ENCODE data around the gene PWP2. TPM values are rescaled to one million over a fixed set of nuclear protein-coding genes. Genes with fewer than 3 reads are reported as not detected.
"Not testable (repeated sequence)": the region's sequence is repeated elsewhere in the genome, so short reads cannot be mapped to it uniquely, and the experiment has no call there.

Gene PWP2
- total RNA-seq, 1 donor from 2014 or later, result 22.1 TPM

DNA sequence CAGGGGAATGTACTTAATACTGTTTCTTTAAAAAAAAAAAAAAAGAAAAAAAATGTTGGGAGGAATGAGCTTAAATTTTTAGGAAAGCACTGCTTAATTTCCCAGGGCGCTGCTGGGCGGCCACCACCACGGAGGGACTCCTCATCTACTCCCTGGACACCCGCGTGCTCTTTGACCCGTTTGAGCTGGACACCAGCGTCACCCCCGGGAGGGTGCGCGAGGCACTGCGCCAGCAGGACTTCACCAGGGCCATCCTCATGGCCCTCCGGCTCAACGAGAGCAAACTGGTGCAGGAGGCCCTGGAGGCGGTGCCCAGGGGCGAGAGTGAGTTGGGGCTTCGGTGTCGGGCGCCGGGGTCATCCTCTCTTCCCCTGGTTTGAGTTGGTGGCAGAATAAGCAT lies 20.6 kb downstream of the PWP2 start:
- not testable (repeated sequence) for H3K4me1 Mint-ChIP-seq (ENCODE audit: low read depth, unreplicated experiment); DNase-seq; H3K36me3 Mint-ChIP-seq (ENCODE audit: unreplicated experiment); H3K27ac Mint-ChIP-seq (ENCODE audit: unreplicated experiment); H3K27me3 Mint-ChIP-seq (ENCODE audit: unreplicated experiment); H3K9me3 Mint-ChIP-seq (ENCODE audit: unreplicated experiment); H3K4me3 Mint-ChIP-seq (ENCODE audit: unreplicated experiment)

DNA sequence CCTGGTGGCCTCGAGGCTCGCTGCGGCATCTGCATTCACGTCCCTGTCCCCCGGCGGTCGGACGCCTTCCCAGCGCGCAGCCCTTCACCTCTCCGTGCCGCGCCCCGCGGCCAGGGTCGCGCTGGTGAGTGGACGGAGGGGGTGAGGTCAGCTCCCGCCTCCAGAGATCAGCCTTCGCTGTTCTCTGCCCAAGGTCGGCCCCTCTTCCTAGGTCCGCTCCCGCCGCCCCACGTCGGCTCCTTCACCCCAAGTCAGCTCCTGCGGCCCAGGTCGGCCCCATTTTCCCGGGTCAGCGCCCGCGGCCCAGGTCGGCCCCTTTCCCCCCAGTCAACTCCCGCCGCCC lies 26.5 kb downstream of the PWP2 start:
- H3K4me3 Mint-ChIP-seq (ENCODE audit: unreplicated experiment); H3K27ac Mint-ChIP-seq (ENCODE audit: unreplicated experiment); DNase-seq; H3K9me3 Mint-ChIP-seq (ENCODE audit: unreplicated experiment); H3K4me1 Mint-ChIP-seq (ENCODE audit: low read depth, unreplicated experiment); H3K27me3 Mint-ChIP-seq (ENCODE audit: unreplicated experiment); H3K36me3 Mint-ChIP-seq (ENCODE audit: unreplicated experiment): not testable (repeated sequence)

DNA sequence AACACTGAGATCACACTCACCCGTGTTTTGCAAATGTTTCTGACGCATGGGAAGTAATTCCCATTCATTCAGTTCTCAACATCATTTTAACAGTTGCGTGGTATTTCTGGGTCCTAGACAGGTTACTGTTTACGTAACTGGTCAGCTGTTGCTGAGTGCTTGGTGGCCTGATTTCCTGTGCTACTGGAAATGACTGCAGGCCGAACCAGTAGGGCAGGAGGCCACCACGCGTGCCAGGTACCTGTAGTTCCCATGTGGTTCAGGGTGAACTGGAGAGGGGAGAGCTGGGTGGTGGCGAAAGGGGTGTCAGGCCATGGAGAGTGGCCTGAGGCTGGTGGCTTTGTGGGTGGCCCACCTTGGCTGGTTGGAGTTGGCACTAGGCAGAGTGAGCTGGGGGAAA lies 27.5 kb downstream of the PWP2 start:
- not testable (repeated sequence) for H3K9me3 Mint-ChIP-seq (ENCODE audit: unreplicated experiment); H3K4me1 Mint-ChIP-seq (ENCODE audit: low read depth, unreplicated experiment); H3K27me3 Mint-ChIP-seq (ENCODE audit: unreplicated experiment); H3K4me3 Mint-ChIP-seq (ENCODE audit: unreplicated experiment); DNase-seq; H3K36me3 Mint-ChIP-seq (ENCODE audit: unreplicated experiment); H3K27ac Mint-ChIP-seq (ENCODE audit: unreplicated experiment)

DNA sequence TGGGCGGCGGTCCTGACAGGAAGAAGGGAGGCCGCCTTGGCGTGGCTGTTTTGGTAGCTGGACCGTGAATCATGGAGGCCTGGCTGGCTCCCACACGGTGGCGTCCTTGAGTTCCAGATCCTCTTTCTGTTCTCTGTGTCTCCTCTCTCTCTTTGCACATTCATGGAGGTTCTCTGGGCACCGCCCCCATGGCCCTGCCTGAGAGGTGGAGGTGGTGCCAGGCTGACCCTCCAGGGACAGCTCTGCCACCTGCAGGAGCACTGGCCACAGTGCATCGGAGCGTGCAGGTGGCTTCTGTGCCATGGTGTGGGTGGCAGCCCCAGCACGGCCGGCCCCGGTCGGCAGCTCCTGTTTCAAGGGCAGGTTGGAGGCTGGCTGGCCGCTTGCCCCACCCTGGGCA lies 30.8 kb downstream of the PWP2 start:
- H3K36me3 Mint-ChIP-seq (ENCODE audit: unreplicated experiment), result not testable (repeated sequence)

DNA sequence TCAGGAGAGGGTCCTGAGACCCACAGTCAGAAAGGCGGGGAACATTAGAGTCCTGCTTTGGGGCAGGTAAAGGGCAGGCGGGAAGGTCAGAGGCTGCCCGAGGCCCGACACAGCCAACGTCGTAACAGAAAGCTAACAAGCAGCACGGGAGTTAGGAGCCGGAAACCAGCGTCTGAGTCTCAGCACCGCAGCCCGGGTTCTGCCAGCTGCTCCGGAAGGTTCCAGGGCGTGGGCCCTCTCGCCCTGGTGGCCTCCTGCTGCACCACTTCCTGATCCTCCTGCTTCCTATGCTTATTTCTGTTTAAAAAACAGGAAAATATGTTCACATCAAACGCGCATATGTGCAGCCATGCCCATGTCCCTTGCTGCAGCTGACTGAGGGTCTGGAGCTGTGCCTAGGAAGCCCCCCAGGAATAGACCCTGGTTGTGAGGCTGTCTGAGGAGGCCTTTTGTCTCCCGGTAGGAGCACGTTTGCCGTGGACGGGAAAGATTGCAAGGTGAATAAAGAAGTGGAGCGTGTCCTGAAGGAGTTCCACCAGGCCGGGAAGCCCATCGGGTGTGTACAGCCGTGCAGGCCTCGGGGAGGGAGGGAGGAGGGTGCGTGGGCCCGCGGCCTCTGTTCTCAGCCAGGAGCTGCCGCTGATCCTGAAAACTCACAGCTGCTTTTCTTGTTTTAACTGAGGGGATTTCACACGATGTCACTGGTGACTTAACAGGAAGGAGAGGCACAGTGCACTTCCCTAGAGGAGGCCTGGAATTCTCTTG lies 32.8 kb downstream of the PWP2 start:
- not testable (repeated sequence) for H3K4me3 Mint-ChIP-seq (ENCODE audit: unreplicated experiment); H3K27me3 Mint-ChIP-seq (ENCODE audit: unreplicated experiment); H3K4me1 Mint-ChIP-seq (ENCODE audit: low read depth, unreplicated experiment); DNase-seq; H3K9me3 Mint-ChIP-seq (ENCODE audit: unreplicated experiment); H3K36me3 Mint-ChIP-seq (ENCODE audit: unreplicated experiment); H3K27ac Mint-ChIP-seq (ENCODE audit: unreplicated experiment)

More for the DNA sequence above, 30.8 kb downstream of the PWP2 start:
- not testable (repeated sequence) for H3K27ac Mint-ChIP-seq (ENCODE audit: unreplicated experiment); H3K27me3 Mint-ChIP-seq (ENCODE audit: unreplicated experiment); DNase-seq; H3K4me3 Mint-ChIP-seq (ENCODE audit: unreplicated experiment); H3K9me3 Mint-ChIP-seq (ENCODE audit: unreplicated experiment); H3K4me1 Mint-ChIP-seq (ENCODE audit: low read depth, unreplicated experiment)

DNA sequence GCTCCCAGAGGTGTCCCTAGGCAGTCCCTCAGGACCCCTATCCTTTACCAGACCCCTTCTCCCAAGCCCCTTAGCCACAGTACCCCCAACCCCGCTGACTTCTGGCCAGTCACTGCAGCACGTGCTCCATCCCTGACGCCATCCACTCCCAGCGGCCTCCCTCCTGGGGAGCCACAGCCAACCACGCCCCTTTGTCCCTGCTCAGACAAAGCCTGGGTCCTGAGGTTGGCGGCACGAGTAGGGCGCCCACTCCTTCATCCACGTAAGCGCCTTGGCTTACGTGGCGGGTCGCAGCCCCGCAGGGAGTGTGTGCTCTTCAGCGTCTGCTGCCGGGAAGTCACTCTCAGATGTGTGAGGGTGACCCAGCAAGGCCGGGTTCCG lies 33.3 kb downstream of the PWP2 start:
- H3K36me3 Mint-ChIP-seq (ENCODE audit: unreplicated experiment); H3K4me1 Mint-ChIP-seq (ENCODE audit: low read depth, unreplicated experiment); H3K4me3 Mint-ChIP-seq (ENCODE audit: unreplicated experiment); H3K9me3 Mint-ChIP-seq (ENCODE audit: unreplicated experiment); DNase-seq; H3K27ac Mint-ChIP-seq (ENCODE audit: unreplicated experiment); H3K27me3 Mint-ChIP-seq (ENCODE audit: unreplicated experiment): not testable (repeated sequence)

DNA sequence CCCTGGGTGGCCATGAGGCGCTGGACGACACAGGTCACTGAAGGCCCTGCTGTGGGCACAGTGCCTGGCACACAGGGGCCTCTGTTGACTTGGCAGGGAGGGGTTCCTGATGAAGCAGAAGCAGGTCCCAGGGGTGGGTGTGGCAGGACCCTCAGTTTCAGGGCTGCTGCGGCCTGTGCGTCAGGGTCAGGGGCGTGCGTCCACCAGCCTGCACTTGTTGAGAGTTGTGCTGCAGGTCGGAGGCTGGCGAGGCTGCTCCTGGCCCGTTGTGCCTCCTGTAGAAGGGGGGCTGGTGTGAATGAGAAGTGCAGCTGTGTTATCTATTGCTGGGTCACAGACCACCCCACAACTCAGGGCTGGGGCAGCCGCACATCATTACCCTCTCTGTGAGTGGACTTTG lies 35.3 kb downstream of the PWP2 start:
- not testable (repeated sequence) for H3K36me3 Mint-ChIP-seq (ENCODE audit: unreplicated experiment)

DNA sequence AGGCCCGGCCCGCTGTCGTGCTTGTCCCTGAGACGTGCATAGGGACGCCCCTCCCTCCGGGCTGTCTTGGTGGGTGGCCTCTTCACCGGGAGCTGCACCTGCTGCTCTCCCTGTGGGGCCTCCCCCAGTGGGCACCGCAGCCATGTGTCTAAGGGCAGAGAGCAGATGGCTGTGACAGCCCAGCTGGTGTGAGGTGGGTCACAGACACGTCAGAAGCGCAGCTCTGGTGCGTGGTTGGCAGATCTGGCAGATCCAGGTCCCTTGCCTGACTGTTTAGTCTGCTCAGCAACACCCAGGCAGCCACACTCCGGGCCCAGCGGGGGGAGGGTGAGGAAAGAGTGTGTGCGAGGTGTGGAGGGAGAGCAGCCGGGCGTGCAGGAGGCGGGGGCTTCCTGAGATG lies 36.2 kb downstream of the PWP2 start:
- H3K27me3 Mint-ChIP-seq (ENCODE audit: unreplicated experiment); H3K4me1 Mint-ChIP-seq (ENCODE audit: low read depth, unreplicated experiment); H3K4me3 Mint-ChIP-seq (ENCODE audit: unreplicated experiment); H3K9me3 Mint-ChIP-seq (ENCODE audit: unreplicated experiment); H3K36me3 Mint-ChIP-seq (ENCODE audit: unreplicated experiment); H3K27ac Mint-ChIP-seq (ENCODE audit: unreplicated experiment): not testable (repeated sequence)
- peak; percentile 5 for DNase-seq

More for the DNA sequence above, 35.3 kb downstream of the PWP2 start:
- not testable (repeated sequence) for H3K27me3 Mint-ChIP-seq (ENCODE audit: unreplicated experiment); H3K9me3 Mint-ChIP-seq (ENCODE audit: unreplicated experiment); H3K27ac Mint-ChIP-seq (ENCODE audit: unreplicated experiment); H3K4me3 Mint-ChIP-seq (ENCODE audit: unreplicated experiment); H3K4me1 Mint-ChIP-seq (ENCODE audit: low read depth, unreplicated experiment)
- DNase-seq, result peak; percentile 10

DNA sequence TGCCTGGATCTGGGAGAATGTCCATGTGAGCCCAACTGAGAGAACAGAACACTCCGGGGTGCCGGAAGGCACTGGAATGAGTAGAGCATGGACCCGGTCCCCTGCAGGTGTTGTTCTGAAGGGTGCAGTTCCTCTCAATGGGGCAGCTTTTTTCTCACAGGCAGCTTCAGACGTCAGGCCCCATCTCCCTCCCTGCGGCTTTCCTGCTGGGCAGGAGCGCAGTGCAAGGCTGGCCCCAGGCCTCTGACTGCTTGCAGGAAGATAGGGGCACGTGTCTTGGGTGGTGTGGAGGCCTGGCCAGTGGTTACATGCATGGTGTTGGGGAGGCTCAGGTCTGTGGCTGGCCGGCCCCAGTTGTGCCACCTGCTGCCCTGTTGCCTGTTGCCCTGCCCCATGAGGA lies 36.8 kb downstream of the PWP2 start:
- H3K9me3 Mint-ChIP-seq (ENCODE audit: unreplicated experiment); H3K27ac Mint-ChIP-seq (ENCODE audit: unreplicated experiment); H3K4me3 Mint-ChIP-seq (ENCODE audit: unreplicated experiment); H3K27me3 Mint-ChIP-seq (ENCODE audit: unreplicated experiment); H3K36me3 Mint-ChIP-seq (ENCODE audit: unreplicated experiment); H3K4me1 Mint-ChIP-seq (ENCODE audit: low read depth, unreplicated experiment): not testable (repeated sequence)
- peak; percentile 8 for DNase-seq

DNA sequence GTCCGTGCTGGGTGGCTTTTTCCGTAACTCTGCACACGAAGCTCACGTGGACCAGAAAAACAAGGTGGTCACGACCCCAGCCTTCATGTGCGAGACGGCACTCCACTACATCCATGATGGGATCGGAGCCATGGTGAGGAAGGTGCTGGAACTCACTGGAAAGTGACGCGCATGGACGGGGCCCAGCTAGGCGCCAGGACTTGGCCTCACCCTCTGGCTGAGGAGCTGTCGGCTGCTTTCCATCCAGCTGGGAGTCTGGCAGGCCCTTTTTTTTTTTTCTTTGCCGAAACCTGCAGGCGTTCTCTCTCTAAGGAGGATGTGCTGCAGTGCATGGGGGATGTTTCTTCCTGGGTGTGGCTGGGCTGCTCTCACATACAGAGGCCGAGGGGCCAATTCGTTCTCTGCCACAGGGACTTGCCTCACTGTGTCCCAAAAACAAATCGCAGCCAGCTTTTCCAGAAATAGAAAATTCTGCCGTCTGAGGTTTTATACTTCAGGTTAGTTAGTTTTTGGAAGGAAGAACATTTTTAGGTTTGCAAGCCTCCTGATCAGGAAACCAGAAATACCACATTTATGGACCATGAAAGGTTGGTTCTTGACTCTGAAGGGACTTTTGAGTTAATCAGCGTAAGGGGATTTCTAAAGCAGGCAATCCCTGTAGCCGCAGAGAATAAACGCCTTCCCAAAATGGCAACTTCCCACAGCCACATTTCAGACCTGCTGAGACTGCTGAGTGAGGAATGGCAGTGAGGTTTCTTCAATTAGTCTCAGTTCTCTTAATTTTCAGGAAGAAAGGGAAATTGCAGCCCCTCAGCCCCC lies 37.8 kb downstream of the PWP2 start:
- not testable (repeated sequence) for H3K27me3 Mint-ChIP-seq (ENCODE audit: unreplicated experiment); H3K4me1 Mint-ChIP-seq (ENCODE audit: low read depth, unreplicated experiment); H3K27ac Mint-ChIP-seq (ENCODE audit: unreplicated experiment); H3K4me3 Mint-ChIP-seq (ENCODE audit: unreplicated experiment); H3K36me3 Mint-ChIP-seq (ENCODE audit: unreplicated experiment); DNase-seq; H3K9me3 Mint-ChIP-seq (ENCODE audit: unreplicated experiment)

DNA sequence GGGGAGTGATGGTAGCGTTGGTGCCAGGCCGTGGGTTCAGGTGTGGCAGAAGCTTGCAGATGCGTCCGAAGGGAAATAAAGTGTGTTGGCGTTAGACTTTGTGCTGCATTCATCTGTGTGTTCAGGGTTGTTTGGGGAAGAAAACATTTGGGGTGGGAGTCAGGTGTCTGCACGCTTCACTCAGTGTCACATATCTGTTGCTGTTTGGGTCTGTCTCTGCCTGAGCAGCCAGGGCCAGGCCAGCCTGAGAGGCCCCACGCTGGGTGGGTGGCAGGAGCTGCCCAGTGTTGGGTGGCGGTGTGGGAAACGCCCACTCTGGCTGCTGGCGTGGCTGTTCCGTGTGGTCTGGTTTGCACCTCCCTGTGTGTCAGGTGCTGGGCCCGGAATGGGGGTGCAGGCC lies 38.4 kb downstream of the PWP2 start:
- not testable (repeated sequence) for H3K36me3 Mint-ChIP-seq (ENCODE audit: unreplicated experiment); H3K4me3 Mint-ChIP-seq (ENCODE audit: unreplicated experiment); H3K4me1 Mint-ChIP-seq (ENCODE audit: low read depth, unreplicated experiment); DNase-seq; H3K27ac Mint-ChIP-seq (ENCODE audit: unreplicated experiment); H3K27me3 Mint-ChIP-seq (ENCODE audit: unreplicated experiment); H3K9me3 Mint-ChIP-seq (ENCODE audit: unreplicated experiment)

DNA sequence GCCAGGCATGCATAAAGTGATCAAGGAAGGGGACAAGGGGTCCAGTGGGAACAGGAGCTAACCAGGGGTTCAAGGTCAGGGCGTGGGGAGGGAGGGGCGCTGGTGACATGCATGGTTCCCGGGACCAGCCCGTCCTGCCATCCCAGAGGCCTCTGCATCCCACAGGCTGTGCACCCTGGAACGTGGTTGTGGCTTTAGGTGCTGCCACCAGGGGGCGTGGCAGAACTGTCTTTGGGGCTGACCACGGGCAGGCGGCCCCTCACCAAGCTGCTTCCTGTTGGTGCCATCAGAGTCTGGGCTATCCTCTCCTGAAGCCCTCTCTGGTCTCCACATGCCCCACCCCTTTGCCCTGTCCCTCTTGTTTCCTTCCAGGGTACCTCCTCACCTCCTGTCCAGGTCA lies 39.9 kb downstream of the PWP2 start:
- not testable (repeated sequence) for H3K4me3 Mint-ChIP-seq (ENCODE audit: unreplicated experiment); H3K27ac Mint-ChIP-seq (ENCODE audit: unreplicated experiment); H3K36me3 Mint-ChIP-seq (ENCODE audit: unreplicated experiment); H3K9me3 Mint-ChIP-seq (ENCODE audit: unreplicated experiment); H3K4me1 Mint-ChIP-seq (ENCODE audit: low read depth, unreplicated experiment); DNase-seq; H3K27me3 Mint-ChIP-seq (ENCODE audit: unreplicated experiment)

All from glutamatergic neuron (in vitro differentiated cells).